ENCODE data around the gene SAMD4A.
"Not testable (repeated sequence)": the region's sequence is repeated elsewhere in the genome, so short reads cannot be mapped to it uniquely, and the experiment has no call there.

Gene SAMD4A

DNA sequence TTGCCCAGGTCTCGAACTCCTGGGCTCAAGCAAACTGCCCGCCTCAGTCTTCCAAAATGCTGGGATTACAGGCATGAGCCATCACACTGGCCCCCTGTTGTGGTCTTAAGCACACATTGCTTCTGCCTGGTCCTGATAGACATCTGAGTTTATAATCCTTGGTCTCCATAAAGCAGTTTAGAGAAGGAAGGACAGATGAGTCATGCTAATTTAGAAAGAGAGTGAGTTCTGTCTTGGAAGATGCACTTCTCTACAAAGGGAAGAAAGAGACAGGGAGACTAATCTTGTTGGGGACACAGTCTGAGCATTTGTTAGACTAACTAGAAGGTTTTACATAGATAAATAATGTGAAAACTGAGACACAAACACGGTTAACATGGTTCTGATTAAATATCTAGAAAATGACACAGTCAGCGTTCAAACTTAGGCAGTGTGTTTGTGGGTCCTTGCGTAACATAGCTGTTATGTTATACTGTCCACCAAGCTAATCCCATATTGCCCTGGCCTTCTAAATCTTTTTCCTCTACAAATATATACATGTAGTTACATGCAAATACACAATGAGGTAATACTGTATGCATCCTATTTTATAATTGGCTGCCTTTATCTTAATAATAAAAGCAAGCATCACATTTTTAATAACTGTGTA, 31.0 kb downstream of the SAMD4A start:
- no peak for DNase-seq (ENCODE audit: low read depth in 3 of 3)

DNA sequence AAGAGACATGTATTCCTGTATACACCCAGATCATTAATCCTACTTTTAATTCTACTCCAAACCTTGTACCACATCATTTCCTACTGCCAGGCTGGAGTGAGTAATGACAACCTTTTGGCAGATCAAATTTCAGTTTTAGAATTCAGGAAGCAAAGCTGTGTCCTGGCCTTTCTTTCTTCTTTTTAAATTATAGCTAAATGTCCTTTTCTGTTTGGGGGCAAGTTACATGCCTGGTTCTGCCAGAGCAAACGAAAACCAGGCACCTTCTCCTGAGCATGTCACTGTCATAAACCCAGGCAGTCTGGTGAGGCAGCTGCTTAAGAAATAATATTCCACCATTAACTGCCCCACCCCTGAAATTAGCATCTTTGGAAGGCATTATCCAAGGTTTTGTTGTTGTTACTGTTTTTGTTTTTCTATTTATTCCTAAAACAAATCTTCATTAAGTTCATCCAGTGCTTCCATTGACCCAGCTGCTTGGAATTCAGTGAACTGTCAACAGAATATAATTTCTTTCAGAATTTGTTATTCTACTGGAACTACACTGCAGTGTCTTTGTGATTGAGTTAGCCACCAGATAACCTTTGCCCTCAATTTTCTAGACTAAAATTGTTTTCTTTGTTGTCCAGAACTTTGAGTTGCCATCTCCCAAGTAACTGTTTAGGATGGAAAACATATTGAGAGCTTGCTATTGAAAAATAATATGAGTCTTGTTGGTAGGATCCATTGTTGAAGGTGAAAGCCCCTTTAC, 33.2 kb downstream of the SAMD4A start:
- no peak for DNase-seq (ENCODE audit: low read depth in 3 of 3)

DNA sequence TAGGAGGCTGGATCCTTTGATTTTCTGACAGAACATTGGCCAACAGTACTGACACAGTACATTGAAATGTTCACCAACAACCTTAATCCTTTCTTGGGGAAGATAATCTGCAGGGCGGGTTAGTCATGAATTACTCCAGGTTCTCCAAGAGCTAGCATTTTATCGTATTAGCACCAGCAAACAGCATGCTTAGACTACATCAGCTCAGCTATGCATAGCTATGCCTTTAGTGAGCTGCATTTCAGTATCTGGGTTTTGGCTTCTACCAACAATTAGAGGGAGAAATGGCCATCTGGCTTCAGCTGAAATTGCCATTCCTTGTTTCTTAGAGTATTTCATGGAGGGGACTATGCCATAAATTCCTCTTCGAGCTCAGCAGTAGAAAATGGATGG, 33.8 kb downstream of the SAMD4A start:
- DNase-seq (ENCODE audit: low read depth in 3 of 3): no peak

DNA sequence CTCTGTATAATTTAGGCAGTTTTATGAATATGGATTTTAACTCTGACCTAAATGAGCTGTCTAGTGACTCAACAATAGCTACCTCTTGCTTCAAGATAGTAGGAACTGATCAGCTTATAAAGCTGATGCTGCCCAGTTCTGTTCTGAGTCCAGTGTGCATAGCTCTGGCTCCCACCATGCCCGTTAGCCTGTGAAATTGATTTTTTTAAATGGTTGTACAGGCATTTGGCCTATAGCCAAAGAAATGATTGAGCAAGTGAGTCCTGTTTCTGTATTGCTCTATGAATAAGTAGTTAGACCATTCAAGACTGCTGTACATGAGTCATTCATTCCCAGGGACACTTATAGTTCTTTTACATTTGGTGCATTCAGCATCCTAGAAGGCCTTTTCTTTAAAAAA, 36.4 kb downstream of the SAMD4A start:
- no peak for DNase-seq (ENCODE audit: low read depth in 3 of 3)

DNA sequence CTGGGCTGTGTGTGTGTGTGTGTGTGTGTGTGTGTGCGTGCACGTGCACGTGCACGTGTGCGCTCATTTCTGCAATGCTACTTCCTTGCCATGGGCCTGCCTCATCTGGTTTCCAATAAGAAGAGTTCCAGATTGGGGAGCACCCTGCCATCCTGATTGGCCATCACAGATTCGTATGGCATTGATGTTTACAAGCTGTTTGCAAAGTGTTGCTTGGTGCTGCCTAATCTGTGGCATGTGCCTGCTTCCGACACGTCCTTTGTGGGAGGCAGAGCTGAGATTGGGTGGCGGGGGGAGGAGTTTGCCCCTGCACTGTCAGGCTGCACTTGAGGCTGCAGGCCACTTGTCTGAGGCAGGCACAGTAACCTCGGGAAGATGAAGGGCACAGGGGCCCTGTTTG, 39.2 kb downstream of the SAMD4A start:
- no peak for DNase-seq (ENCODE audit: low read depth in 3 of 3)

DNA sequence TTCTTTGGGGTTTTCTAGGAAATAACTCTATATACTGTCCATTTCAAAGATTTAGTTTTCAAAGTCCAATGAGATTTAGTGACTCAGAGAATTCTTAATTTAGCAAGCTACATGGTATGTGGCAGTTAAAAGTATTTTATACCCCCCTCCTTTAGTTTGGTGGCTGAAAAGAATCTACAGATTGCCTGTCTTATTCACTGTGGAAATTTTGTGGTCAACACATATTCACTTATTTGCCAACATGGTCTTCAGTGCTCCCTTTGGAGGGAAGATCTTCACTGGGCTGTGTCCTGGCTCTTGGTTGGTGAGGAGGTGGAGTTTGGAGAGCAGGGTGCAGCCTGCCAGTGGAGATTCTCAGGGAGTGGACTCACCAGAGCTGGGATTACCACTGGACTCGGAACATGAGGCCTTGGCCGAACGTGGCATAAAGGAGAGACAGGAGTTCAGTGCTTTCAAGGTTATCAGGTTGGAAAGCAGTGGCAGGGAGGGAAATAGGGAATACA, 39.8 kb downstream of the SAMD4A start:
- DNase-seq (ENCODE audit: low read depth in 3 of 3): no peak

DNA sequence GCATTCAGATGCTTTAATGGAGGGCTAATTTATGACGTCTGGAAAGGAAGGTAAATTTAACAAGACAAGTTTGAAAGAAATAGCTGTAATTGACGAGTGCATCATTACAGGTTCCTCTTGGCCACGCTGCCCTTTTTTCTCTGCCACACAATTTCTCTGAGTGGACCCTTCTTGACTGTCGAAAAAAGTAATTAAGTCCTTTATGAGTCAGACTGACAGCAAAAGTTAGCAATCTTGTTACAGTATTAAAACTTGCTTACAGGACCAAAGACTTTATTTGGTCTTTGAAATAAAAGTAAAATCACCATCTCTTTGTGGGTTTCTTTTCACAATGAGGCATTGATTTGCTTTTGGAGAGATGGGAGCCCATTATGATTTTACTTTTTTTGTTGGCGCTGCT, 42.6 kb downstream of the SAMD4A start:
- no peak for DNase-seq (ENCODE audit: low read depth in 3 of 3)

DNA sequence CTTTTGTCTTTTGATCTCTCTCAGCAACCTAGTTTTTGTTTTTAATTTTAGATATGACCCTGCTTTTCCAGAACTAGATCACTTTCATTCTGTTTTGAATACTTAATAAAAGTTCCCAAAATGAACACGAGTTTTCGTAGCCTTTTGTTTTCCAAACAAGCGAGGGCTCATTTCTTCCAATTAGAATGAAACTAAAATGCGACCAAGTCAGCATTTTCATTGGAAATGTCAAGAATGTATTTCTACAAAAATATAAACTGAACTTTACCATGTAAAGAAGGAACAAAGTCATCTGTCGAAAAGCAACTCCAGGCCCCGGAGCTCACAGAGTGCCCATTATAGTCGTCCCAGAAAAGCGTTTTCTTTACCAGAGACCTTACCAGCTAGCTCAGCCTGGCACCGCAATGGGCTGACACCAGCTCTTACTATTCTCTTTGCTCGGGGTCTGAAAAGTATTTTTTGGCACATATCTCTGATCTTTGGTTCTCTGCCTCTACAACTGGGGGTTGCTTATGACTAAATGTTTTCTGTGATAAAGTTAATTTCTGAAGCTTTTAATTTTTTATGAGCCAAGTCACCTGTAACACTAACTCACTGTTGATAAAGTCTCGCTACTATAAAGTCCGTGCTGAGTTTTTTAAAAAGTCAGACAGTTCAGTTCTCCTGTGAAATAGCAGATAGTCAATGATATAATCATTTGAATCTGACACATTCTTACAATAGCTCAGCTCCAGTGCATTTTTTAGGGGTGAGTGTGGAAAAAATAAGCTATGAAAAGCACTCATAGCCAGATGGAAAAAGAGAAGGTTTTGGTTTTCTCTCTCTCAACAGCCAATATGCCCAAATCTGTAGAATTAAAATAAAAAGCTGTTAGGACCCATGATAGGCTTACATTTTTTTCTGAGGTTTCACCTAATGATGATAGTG, 43.4 kb downstream of the SAMD4A start:
- DNase-seq (ENCODE audit: low read depth in 3 of 3): no peak

DNA sequence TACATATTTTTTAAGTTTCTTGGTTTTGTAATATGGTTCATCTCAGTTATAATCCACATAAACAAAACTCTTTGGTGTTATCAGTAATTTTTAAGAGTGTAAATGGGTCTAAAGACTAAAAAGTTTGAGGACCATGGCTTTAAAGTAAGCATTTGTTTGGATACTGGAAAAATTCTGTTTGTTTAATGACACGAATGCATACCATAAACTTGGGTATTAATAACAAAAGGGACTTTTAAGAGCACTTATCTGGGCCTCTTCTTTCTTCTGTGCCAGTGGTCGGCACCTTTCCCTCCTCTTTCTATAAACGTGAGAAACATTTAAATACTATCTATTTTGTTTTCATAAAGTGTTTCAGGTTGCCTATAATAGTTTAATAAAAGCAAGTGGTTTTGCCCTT, 47.4 kb downstream of the SAMD4A start:
- no peak for DNase-seq (ENCODE audit: low read depth in 3 of 3)

DNA sequence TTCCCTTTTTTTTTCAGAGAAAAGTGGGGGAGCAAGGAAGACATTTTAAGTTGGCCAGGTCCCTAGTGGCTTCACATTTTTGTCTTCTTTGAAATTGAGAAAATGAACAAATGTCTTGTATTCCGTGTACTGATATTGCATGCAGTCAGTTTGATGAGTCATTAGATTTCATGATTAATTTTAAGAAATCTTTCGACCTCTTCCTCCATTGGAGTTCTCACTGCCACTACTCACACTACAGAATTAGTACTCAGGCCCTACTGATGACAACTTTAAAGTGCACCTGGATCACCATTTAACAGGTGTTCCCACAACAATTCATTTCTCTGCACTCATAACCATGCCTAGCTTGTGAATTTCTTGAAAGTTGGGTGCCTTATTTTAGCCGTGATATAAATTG, 50.5 kb downstream of the SAMD4A start:
- no peak for DNase-seq (ENCODE audit: low read depth in 3 of 3)

DNA sequence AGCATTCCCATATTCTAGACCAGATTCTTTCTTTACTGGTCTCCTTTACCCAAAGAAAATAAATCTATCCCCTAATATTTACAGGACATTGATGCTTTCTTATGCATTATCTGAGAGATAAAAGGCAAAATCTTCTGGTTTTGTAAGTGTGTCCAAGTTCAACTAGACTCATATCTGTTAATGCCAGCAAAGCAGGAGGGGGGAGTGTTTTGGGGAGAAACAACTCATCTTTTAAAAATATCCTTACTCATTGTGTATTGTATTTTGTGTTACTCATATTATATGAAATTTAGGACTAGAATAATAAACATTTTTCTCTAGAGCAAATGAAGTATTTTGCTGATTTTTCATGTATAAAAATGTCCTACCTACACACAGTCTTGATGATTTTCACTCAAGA, 54.8 kb downstream of the SAMD4A start:
- DNase-seq (ENCODE audit: low read depth in 3 of 3): no peak

DNA sequence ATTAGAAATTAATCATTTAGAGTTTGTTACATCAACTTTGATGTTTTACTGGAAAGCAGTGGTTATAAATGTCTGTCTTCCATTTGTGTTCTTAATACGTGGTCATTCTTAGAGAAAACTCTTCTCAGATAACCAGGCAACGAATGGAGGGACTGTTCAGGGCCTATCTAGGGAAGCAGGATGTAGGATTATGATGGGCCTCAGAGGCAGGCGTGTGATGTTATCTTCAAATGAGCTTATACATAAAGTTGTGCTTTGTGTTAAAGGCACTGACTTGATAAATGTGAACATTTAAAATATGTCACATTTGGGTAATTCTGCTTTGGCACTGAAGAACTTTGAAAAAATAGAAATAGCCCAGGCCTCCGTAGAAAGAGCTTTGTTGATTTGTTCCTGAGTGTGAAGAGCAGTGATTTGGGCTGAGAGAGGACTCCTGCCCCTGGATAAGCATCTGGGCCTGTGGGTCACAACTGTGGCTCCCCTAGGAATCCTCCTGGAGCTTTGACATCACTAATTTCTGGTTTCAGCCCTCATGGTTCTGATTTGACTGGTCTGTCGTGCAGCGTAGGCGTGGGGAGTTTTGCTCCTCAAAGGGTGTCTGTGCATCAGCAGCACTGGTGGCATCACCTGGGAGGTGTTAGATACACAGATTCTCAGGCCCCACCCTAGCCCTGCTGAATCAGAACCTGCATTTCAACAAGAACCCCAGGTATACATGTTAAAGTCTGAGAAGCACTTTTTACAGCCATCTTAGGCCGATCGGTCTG, 55.4 kb downstream of the SAMD4A start:
- peak in 1 of 3 experiments; percentile 5 for DNase-seq (ENCODE audit: low read depth in 3 of 3)

DNA sequence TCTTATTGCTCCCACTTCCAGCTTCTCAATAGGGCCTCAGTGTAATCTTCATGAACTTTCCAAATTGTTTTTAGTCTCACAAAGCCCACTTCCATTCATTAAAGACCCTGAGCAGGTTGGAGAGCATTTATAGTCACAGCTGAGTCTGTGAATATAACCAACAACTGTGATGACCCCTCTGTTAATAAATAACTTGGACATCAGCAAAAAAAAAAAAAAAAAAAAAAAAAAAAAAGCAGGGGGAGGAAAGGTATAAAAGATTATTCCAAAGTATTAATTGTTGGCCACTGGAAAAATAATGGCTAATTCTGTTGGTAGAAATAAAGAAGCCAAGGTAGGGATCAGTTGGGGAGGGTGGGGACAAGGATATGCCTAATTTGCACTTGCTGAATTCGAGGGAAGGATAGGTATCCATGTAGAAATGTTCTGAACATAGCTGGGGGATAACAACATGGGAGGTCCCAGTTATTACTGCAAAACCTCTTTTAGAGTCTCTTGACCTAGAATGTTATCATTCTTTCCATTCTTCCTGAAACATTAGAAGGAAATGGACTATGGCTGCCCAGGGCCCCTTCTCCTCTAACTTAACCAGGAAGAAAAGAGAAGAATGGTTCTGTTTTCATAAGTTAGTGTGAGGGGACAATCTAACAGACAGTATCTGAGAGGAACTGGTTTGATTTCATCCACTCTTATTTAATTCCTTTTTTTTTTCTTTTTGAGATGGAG, 56.5 kb downstream of the SAMD4A start:
- no peak for DNase-seq (ENCODE audit: low read depth in 3 of 3)

DNA sequence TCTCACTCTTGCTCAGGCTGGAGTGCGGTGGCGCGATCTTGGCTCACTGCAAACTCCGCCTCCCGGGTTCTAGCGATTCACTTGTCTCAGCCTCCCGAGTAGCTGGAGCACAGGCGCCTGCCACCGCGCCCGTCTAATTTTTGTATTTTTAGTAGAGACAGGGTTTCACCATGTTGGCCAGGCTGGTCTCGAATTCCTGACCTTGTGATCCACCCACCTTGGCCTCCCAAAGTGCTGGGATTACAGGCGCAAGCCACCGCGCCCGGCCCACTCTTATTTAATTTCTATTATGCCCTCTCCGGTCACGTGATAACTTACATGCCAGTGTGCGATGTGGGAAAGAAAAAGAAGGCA, 57.1 kb downstream of the SAMD4A start:
- DNase-seq (ENCODE audit: low read depth in 3 of 3): not testable (repeated sequence)

DNA sequence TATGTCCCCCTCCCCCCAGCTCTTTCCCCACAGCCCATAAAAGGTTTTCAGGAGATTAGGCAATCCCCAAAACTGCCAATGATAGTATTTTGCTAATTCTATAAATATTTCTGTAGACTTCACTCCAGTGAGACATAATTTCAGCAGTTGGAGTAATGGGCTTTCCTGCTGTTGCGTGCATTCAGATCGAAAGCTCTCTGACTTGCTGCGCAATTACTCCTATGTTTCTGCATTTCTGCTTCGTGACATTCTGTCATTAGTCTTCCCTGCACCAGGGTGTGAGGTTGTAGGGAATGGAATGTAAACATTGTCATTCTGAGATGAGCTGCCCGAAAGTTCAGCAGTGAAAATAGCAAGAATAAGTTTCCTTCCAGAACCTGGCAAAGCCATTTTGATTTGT, 58.2 kb downstream of the SAMD4A start:
- DNase-seq (ENCODE audit: low read depth in 3 of 3): no peak

DNA sequence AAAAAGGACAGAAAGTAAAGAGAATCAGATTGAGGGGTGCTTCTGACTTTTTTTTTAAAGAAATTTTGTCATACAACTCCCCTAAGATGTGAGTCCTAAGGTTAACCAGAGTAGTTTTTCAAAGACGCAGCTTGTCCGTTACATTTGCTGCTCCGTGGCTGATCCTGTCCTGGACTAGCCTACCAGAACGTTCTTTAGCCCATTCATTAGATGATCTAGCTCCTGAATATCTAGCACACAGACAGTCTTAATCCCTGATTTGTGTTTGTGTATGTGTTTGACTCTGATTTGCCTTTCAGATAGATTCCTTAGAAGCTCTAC, 60.3 kb downstream of the SAMD4A start:
- DNase-seq (ENCODE audit: low read depth in 3 of 3): no peak

DNA sequence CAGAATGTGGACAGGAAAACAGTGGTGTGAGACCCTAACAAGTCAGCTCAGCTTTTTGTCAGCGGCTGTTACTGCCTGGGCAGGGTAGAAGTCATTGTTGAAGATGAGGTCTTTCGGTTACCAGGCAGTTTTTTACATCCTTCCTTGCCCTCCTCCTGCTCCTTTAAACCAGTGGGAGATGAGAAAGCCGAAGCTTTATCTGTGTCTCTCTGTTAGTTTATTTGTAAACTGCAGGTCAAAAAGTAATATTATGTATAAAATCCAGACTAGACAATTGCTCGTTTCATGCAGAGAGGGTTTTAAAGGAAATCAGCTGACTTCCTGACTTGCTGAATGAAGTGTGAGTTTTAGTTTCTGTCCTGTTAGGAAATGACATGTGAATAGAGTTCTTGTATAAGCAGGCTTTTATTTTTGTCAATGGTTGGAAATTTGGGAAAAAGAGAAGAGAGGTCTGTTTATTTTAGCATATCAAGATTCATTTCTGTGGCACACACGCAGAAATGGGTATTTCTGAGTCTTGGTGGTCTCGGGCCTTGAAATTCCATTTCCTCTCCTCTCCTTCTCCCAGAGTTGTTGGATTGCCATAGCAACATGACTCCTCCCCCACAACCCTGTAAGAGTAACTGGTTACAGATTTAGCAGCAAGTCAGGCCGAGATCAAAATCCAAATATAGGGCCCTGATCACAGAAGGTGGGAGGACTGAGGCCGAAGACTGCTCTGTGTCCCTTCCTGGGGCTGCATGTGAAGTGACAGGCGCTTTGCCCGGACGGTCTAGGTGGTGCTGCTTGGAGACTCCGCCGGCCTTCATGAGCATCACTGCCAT, 60.8 kb downstream of the SAMD4A start:
- DNase-seq (ENCODE audit: low read depth in 3 of 3): peak in 2 of 3 experiments; percentile 11 to 29

DNA sequence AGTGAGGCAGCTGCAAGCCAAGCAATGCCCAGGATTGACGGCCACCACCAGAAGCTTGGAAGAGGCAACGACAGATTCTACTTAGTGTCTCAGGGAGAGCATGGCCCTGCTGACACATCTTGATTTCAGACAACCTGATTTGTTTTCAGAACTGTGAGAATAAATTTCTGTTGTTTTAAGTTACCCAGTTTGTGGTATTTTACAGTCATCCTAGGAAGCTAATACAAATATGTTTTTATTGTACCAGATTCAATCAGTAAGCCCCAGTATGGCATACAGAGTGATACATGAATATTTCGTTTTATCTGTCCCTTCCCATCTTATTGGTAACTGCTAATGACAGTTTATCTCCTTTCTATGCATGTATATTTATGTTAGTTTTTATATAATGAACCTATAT, 62.3 kb downstream of the SAMD4A start:
- no peak for DNase-seq (ENCODE audit: low read depth in 3 of 3)

DNA sequence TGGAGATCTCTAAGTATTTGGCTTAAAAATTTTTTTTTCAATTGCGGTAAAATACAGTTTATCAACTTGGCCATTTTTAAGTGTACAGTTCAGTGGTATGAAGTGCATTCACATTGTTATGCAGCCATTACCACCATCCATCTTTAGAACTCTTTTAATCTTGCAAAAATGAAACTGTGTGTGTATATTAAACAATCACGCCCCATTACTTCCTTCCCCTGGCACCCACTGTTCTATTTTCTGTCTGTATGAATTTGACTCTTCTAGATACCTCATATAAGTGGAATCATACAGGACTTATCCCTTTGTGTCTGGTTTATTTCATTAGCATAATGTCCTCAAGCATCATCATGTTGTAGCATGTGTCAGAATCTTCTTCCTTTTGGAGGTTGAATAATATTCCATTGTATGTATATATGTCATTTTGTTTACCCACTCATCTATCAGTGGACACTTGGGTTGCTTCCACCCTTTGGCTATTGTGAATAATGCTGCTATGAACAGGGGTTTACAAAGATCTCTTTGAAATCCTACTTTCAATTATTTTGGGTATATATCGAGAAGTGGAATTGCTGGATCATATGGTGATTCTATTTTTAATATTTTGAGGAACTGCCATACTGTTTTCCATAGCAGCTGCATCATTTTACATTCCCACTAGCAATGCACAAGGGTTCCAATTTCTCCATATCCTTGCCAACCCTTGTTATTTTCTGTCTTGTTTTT, 62.9 kb downstream of the SAMD4A start:
- DNase-seq (ENCODE audit: low read depth in 3 of 3): no peak

DNA sequence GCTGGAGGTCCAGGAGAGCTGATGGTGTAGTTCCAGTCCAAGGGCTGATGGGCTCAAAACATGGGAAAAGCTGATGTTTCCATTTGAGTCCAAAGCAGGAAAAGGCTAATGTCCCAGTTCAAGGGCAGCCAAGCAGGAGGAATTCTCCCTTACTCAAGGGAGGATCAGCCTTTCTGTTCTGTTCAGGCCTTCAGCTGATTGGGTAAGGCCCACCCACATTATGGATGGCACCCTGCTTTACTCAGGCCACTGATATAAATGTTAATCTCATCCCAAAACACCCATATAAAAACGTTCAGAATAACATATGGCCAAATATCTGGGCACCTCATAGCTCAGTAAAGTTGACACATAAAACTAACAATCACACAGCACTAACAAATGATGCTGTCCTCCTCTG, 64.1 kb downstream of the SAMD4A start:
- no peak for DNase-seq (ENCODE audit: low read depth in 3 of 3)

All from stimulated activated CD4-positive, alpha-beta T cell treated with anti-CD3 and anti-CD28 coated beads, TNF-alpha, amount 100 ng/mL, for 4 hours (primary cell).